Right renal cortex interstitium (tissue), 3 donors: Measurements from ENCODE around the gene FLNC. TPM values are rescaled to one million over a fixed set of nuclear protein-coding genes. Genes with fewer than 3 reads are reported as not detected.
A peak's percentile ranks its signal among the peaks of the same experiment; 100 is the strongest.

Experiments
- DNase-seq, 3 donors: peaks; one replicate each; pipeline ENCODE4 v3.0.0-alpha.2; 2013; ENCODE audit warnings: low read depth in 3 of 3, low spot score in 2 of 3
- polyA plus RNA-seq, 3 donors: library from polyadenylated mRNA; unstranded; fragments of 120-200 nt; gene quantifications; one replicate each; pipeline ENCODE4 v1.2.1, GENCODE V29; 2013; ENCODE audit not compliant: insufficient read length in 3 of 3

FLNC gene
- polyA plus RNA-seq, result 10 to 100 TPM; 10.8 to 14.9 (median 10.9) TPM

- DNase-seq, result no peak
Measured at GRCh38 chr7:128830231-128831177, at the start of gene FLNC. FLNC (plus strand) TSS chr7:128830406; CDS start chr7:128830638, 232 bp downstream.

GRCh38 chr7:128781126-128781525, 49.1 kb upstream of the FLNC start:
- DNase-seq, result no peak

- no peak for DNase-seq
Measured at GRCh38 chr7:128781851-128782250, 48.4 kb upstream of the FLNC start.

- peak in 1 of 3 donors; percentile 26 for DNase-seq
Measured at GRCh38 chr7:128783143-128783861, 46.9 kb upstream of the FLNC start.

- no peak for DNase-seq
Measured at GRCh38 chr7:128785738-128786137, 44.5 kb upstream of the FLNC start.

GRCh38 chr7:128788446-128789412, 41.5 kb upstream of the FLNC start:
- no peak for DNase-seq

GRCh38 chr7:128790315-128791041, 39.7 kb upstream of the FLNC start:
- no peak for DNase-seq

- DNase-seq, result peak in 1 of 3 donors; percentile 19
Measured at GRCh38 chr7:128791121-128791971, 38.9 kb upstream of the FLNC start, which contains the start of gene CCDC136. CCDC136 (plus strand) TSS chr7:128791968; CDS start chr7:128792412, 444 bp downstream.

GRCh38 chr7:128791972-128792327, 38.3 kb upstream of the FLNC start:
- no peak for DNase-seq

GRCh38 chr7:128792471-128793180, 37.6 kb upstream of the FLNC start:
- DNase-seq, result no peak

- no peak for DNase-seq
Measured at GRCh38 chr7:128793181-128793547, 37.0 kb upstream of the FLNC start.

- no peak for DNase-seq
Measured at GRCh38 chr7:128794020-128794419, 36.2 kb upstream of the FLNC start.

GRCh38 chr7:128794436-128794835, 35.8 kb upstream of the FLNC start:
- no peak for DNase-seq

GRCh38 chr7:128795129-128795528, 35.1 kb upstream of the FLNC start:
- no peak for DNase-seq

GRCh38 chr7:128796327-128796726, 33.9 kb upstream of the FLNC start:
- DNase-seq, result no peak

- DNase-seq, result no peak
Measured at GRCh38 chr7:128799451-128799850, 30.8 kb upstream of the FLNC start.

- DNase-seq, result no peak
Measured at GRCh38 chr7:128800567-128800966, 29.6 kb upstream of the FLNC start.

- DNase-seq, result no peak
Measured at GRCh38 chr7:128801003-128801402, 29.2 kb upstream of the FLNC start.
